GM23338 (cell line): ENCODE results near the gene SLC36A2.

Experiments used
- CREB1 ChIP-seq: fragments of 250-450 bp; sonication (Bioruptor Pico); IDR thresholded peaks from 2 replicates; pipeline ENCODE4 v1.5.0; 2020; ENCODE audit warnings: low read depth, mild to moderate bottlenecking, moderate library complexity
- EZH2 ChIP-seq: fragments of 200-600 bp; sonication (generic); IDR thresholded peaks from one replicate; pipeline ENCODE4 v1.8.0; 2017; ENCODE audit warnings: antibody characterized with exemption, mild to moderate bottlenecking, low read depth; ENCODE audit not compliant: unreplicated experiment
- EZH2phosphoT487 ChIP-seq: fragments of 200-600 bp; sonication (generic); IDR thresholded peaks from one replicate; pipeline ENCODE4 v1.8.1; 2018; ENCODE audit warnings: antibody characterized with exemption; ENCODE audit not compliant: unreplicated experiment
- JUNB ChIP-seq: IDR thresholded peaks from one replicate; pipeline ENCODE4 v1.6.1; 2016; ENCODE audit warnings: antibody characterized with exemption; ENCODE audit not compliant: unreplicated experiment
- POLR2AphosphoS5 ChIP-seq: IDR thresholded peaks from 2 replicates; pipeline ENCODE4 v1.6.1; 2016; ENCODE audit warnings: antibody characterized with exemption, low read depth
- STAT1 ChIP-seq: IDR thresholded peaks from one replicate; pipeline ENCODE4 v1.6.1; 2016; ENCODE audit warnings: antibody characterized with exemption; ENCODE audit not compliant: unreplicated experiment
- ZNF114 ChIP-seq: fragments of 250-450 bp; sonication (Bioruptor Pico); IDR thresholded peaks from 2 replicates; pipeline ENCODE4 v1.5.0; 2020; ENCODE audit warnings: mild to moderate bottlenecking, moderate library complexity
- ZNF331 ChIP-seq: fragments of 250-450 bp; sonication (Bioruptor Pico); IDR thresholded peaks from 2 replicates; pipeline ENCODE4 v1.5.0; 2020; ENCODE audit warnings: low read depth, mild to moderate bottlenecking, moderate library complexity
- TF ChIP-seq, protein P1 (sequence below), 2 experiments: fragments of 200-600 bp in 1 of 2; sonication (generic) in 1 of 2; conservative IDR thresholded peaks; 2 replicates each; pipeline versions ENCODE4 v1.5.1 to v1.6.1; 2016 to 2017; ENCODE audit warnings: antibody characterized with exemption in 2 of 2, low read depth in 2 of 2, mild to moderate bottlenecking in 2 of 2, moderate library complexity in 1 of 2
- TF ChIP-seq, protein P2 (sequence below): IDR thresholded peaks from one replicate; pipeline ENCODE4 v1.6.1; 2018; ENCODE audit warnings: antibody characterized with exemption; ENCODE audit not compliant: unreplicated experiment
- TF ChIP-seq, protein P3 (sequence below): IDR thresholded peaks from 2 replicates; pipeline ENCODE4 v1.6.1; 2016; ENCODE audit warnings: antibody characterized with exemption

DNA sequence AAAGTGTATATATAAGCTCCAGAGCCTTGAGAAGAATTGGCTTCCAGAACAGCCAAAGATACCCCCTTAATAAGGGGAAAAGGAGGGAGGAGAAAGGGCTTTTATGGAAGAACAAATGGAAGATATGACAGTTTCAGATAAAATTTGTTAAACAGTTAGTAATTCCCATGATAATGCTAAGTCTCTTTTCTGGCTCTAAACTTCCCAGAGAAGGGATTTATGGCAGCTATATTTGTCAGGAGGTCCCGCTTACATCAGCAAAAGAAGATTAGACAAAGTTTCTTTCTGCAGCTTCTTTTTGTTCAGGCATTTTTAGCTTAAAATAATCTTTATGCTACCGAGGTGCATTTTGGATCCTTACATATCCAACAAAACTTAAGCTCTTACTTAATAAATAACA, 29.5 kb downstream of the SLC36A2 start:
- TF ChIP-seq, protein P1, sequence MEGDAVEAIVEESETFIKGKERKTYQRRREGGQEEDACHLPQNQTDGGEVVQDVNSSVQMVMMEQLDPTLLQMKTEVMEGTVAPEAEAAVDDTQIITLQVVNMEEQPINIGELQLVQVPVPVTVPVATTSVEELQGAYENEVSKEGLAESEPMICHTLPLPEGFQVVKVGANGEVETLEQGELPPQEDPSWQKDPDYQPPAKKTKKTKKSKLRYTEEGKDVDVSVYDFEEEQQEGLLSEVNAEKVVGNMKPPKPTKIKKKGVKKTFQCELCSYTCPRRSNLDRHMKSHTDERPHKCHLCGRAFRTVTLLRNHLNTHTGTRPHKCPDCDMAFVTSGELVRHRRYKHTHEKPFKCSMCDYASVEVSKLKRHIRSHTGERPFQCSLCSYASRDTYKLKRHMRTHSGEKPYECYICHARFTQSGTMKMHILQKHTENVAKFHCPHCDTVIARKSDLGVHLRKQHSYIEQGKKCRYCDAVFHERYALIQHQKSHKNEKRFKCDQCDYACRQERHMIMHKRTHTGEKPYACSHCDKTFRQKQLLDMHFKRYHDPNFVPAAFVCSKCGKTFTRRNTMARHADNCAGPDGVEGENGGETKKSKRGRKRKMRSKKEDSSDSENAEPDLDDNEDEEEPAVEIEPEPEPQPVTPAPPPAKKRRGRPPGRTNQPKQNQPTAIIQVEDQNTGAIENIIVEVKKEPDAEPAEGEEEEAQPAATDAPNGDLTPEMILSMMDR (conservative IDR thresholded peaks at IDR 0.05; ENCODE audit: low read depth in 2 of 2) = no peak
- no peak for TF ChIP-seq EZH2
- no peak for TF ChIP-seq POLR2AphosphoS5
- TF ChIP-seq, protein P2, sequence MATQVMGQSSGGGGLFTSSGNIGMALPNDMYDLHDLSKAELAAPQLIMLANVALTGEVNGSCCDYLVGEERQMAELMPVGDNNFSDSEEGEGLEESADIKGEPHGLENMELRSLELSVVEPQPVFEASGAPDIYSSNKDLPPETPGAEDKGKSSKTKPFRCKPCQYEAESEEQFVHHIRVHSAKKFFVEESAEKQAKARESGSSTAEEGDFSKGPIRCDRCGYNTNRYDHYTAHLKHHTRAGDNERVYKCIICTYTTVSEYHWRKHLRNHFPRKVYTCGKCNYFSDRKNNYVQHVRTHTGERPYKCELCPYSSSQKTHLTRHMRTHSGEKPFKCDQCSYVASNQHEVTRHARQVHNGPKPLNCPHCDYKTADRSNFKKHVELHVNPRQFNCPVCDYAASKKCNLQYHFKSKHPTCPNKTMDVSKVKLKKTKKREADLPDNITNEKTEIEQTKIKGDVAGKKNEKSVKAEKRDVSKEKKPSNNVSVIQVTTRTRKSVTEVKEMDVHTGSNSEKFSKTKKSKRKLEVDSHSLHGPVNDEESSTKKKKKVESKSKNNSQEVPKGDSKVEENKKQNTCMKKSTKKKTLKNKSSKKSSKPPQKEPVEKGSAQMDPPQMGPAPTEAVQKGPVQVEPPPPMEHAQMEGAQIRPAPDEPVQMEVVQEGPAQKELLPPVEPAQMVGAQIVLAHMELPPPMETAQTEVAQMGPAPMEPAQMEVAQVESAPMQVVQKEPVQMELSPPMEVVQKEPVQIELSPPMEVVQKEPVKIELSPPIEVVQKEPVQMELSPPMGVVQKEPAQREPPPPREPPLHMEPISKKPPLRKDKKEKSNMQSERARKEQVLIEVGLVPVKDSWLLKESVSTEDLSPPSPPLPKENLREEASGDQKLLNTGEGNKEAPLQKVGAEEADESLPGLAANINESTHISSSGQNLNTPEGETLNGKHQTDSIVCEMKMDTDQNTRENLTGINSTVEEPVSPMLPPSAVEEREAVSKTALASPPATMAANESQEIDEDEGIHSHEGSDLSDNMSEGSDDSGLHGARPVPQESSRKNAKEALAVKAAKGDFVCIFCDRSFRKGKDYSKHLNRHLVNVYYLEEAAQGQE = no peak
- no peak for TF ChIP-seq EZH2phosphoT487
- no peak for TF ChIP-seq CREB1 (CRISPR knock-in tag)
- TF ChIP-seq JUNB = no peak
- no peak for TF ChIP-seq STAT1
- TF ChIP-seq ZNF114 = no peak
- TF ChIP-seq, protein P3, sequence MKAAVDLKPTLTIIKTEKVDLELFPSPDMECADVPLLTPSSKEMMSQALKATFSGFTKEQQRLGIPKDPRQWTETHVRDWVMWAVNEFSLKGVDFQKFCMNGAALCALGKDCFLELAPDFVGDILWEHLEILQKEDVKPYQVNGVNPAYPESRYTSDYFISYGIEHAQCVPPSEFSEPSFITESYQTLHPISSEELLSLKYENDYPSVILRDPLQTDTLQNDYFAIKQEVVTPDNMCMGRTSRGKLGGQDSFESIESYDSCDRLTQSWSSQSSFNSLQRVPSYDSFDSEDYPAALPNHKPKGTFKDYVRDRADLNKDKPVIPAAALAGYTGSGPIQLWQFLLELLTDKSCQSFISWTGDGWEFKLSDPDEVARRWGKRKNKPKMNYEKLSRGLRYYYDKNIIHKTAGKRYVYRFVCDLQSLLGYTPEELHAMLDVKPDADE = no peak
- no peak for TF ChIP-seq ZNF331 (CRISPR knock-in tag)
